Measurements from ENCODE around the gene USP6.

DNA sequence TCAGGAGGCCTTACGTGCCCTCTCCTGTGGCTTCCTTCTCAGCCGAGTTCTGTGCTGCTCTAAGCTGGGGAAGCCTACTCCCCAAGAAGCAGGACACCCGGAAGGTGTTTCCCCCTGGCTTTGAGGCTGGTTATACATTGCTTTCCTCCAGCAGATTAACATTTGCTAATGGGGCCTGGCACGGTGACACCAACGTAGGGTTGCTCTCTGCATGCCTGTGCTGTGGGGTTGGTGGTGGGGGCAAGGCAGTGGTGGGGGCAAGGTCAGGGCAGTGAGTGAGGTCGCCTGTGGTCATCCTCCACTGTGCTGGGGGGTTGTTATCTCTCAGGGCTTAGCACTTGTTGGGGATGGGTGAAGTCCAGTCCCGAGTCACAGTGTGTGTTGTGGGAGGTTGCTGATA is 4.2 kb downstream of the USP6 start:
- TF ChIP-seq, protein P1, sequence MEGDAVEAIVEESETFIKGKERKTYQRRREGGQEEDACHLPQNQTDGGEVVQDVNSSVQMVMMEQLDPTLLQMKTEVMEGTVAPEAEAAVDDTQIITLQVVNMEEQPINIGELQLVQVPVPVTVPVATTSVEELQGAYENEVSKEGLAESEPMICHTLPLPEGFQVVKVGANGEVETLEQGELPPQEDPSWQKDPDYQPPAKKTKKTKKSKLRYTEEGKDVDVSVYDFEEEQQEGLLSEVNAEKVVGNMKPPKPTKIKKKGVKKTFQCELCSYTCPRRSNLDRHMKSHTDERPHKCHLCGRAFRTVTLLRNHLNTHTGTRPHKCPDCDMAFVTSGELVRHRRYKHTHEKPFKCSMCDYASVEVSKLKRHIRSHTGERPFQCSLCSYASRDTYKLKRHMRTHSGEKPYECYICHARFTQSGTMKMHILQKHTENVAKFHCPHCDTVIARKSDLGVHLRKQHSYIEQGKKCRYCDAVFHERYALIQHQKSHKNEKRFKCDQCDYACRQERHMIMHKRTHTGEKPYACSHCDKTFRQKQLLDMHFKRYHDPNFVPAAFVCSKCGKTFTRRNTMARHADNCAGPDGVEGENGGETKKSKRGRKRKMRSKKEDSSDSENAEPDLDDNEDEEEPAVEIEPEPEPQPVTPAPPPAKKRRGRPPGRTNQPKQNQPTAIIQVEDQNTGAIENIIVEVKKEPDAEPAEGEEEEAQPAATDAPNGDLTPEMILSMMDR (IDR thresholded peaks at IDR 0.05), result no peak
- no peak for TF ChIP-seq POLR2A (IDR thresholded peaks at IDR 0.05)

Measured in right lobe of liver (tissue), 4 donors.